ENCODE results near the gene SERAC1.

SERAC1 gene

DNA sequence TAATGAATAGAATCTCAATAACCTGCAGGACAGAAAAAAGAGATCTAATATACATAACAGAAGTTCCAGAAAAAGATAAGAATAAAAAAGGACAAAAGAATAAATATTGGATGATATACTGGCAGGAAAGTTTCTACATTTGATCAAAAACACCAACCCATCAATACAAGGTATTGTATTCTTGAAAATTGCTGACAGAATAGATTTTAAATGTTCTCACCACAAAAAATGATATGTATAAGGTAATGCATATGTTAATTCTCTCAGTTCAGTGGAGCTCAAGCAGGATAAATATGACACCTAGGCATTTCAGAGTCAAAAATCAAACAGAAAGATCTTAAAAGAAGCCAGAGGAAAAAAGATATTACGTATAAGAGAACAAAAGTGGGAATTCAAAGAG, 43.8 kb downstream of the SERAC1 start:
- no peak for DNase-seq (ENCODE audit: low read depth in 4 of 4, low spot score in 1 of 4)

- no peak for DNase-seq (ENCODE audit: low read depth in 4 of 4, low spot score in 1 of 4)
Measured at GRCh38 chr6:158122048-158122447, 46.0 kb downstream of the SERAC1 start.

- no peak for DNase-seq (ENCODE audit: low read depth in 4 of 4, low spot score in 1 of 4)
Measured at GRCh38 chr6:158121335-158121734, 46.7 kb downstream of the SERAC1 start.

DNA sequence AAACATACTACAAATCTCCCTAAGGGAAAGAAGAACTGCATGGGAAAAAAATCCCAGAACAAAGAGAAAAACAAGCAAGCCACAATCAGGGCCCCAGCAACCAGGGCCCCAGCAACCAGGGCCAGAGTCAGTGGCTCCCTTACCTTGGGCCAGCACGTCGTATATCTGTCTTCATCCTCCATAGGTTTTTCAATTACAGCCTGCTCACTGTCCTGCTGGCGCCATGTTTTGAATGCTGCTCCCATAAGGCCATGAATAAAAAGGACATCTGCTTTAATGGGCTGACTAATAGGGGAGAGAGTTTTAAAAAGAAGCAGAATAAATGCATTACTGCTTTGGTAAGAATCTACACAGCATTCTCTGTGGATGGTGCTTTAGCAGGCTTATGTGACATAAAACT, 49.2 kb downstream of the SERAC1 start:
- DNase-seq (ENCODE audit: low read depth in 4 of 4, low spot score in 1 of 4), result no peak

DNA sequence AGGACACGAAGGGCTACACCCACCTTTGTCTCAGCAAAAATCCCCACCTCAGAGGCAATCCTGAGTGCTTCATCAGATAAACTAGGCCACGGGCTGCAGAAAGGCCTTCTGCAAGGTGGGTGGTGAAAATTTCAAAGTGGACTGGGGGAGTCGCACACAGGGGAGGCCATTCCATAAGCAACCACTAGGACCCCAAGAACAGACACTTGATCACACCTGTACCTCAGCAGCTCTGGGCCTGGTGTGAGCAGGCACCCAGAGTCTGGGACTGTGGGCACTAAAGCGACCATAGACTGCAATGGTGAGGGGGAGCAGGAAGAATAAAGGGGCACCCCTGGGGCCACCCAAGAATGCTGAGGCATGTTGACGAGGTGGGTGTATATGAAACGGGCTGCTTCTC, 52.6 kb downstream of the SERAC1 start:
- DNase-seq (ENCODE audit: low read depth in 4 of 4, low spot score in 1 of 4), result no peak

DNA sequence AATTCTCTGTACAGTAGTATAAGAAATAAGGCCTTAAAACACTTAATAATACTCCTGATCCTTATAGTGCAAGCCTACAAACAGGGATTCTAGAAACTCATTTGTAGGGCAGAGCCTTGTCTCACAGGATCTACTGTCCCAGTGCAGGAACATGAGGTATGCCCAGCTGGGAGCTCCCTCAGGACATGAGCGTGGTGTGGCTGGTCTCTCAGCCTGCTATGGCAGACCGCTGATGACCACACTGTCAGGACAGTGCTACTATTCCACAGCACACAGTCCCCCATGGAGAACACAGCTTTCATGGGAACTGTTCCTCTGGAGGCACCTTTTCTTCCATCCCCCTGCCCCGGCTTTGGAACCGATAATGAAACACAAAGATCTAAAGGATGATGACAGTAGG, 53.0 kb downstream of the SERAC1 start:
- DNase-seq (ENCODE audit: low read depth in 4 of 4, low spot score in 1 of 4), result no peak

DNA sequence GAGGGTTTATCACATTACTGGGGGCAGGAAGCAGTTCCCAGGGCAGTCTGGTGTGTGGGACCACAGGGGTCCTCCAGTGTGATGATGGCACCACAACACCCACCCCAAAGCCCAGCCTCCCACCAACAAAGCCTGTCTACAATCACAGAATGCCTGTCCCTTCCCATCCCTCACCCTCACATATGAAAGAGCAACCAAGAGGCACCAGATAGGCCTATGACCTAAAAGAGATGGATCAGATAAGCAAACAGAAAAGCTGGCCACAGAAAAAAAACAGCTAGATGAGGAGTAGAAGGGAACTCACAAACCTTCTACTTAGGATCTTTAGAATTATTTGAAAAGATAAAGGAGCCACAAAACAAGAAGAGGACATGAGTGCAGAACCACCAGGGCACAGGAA, 54.3 kb downstream of the SERAC1 start:
- DNase-seq (ENCODE audit: low read depth in 4 of 4, low spot score in 1 of 4), result no peak

- DNase-seq (ENCODE audit: low read depth in 4 of 4, low spot score in 1 of 4), result no peak
Measured at GRCh38 chr6:158111987-158112386, 56.1 kb downstream of the SERAC1 start.

DNA sequence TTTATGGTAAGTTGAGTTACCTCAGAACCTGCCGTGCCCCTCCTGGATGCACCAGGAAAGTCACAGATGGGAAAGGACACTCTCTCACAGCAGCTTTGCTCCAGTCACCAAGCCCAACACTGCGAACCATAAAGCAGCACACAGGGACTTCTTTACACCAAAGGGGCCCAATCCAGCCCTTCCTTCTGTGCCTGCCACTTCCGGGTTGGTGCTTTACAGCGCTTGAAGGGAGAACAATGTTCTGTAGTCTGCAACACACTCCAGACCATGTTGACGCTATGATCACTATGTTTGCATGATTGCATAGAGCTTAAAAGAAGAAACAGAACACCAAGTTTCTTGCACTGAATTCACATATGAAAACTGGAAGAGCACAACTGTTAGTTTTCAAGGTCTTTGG, 57.1 kb downstream of the SERAC1 start:
- no peak for DNase-seq (ENCODE audit: low read depth in 4 of 4, low spot score in 1 of 4)

GRCh38 chr6:158109748-158110147, 58.3 kb downstream of the SERAC1 start:
- DNase-seq (ENCODE audit: low read depth in 4 of 4, low spot score in 1 of 4), result no peak

GRCh38 chr6:158104696-158105095, 63.4 kb downstream of the SERAC1 start:
- DNase-seq (ENCODE audit: low read depth in 4 of 4, low spot score in 1 of 4), result no peak

GRCh38 chr6:158103228-158103627, 64.8 kb downstream of the SERAC1 start:
- DNase-seq (ENCODE audit: low read depth in 4 of 4, low spot score in 1 of 4), result no peak

DNA sequence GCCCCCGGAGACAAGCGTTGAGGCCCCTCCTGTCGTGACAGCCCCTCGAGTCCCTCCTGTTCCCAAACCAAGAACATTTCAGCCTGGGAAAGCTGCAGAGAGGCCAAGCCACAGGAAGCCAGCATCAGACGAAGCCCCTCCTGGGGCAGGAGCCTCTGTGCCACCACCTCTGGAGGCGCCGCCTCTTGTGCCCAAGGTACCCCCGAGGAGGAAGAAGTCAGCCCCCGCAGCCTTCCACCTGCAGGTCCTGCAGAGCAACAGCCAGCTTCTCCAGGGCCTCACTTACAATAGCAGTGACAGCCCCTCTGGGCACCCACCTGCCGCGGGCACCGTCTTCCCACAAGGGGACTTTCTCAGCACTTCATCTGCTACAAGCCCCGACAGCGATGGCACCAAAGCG, 72.4 kb downstream of the SERAC1 start:
- no peak for DNase-seq (ENCODE audit: low read depth in 4 of 4, low spot score in 1 of 4)

GRCh38 chr6:158095031-158095430, 73.0 kb downstream of the SERAC1 start:
- DNase-seq (ENCODE audit: low read depth in 4 of 4, low spot score in 1 of 4), result no peak

DNA sequence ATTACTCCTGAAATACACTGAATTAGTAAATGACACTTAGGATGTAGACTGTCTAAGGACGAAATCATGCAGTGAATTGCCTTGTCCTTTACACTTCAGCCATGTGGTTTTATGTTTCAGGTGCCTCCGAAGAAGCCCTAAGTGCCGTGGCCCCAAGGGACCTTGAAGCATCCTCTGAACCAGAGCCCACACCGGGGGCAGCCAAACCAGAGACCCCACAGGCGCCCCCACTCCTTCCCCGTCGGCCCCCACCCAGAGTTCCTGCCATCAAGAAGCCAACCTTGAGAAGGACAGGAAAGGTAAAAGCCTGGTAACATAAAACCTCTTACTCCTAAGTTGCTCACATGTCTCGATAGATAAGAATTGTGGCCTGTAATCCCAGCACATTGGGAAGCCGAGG, 75.3 kb downstream of the SERAC1 start:
- no peak for DNase-seq (ENCODE audit: low read depth in 4 of 4, low spot score in 1 of 4)

GRCh38 chr6:158087224-158087867, 80.7 kb downstream of the SERAC1 start:
- DNase-seq (ENCODE audit: low read depth in 4 of 4, low spot score in 1 of 4), result no peak

GRCh38 chr6:158086504-158087223, 81.4 kb downstream of the SERAC1 start:
- DNase-seq (ENCODE audit: low read depth in 4 of 4, low spot score in 1 of 4), result no peak

DNA sequence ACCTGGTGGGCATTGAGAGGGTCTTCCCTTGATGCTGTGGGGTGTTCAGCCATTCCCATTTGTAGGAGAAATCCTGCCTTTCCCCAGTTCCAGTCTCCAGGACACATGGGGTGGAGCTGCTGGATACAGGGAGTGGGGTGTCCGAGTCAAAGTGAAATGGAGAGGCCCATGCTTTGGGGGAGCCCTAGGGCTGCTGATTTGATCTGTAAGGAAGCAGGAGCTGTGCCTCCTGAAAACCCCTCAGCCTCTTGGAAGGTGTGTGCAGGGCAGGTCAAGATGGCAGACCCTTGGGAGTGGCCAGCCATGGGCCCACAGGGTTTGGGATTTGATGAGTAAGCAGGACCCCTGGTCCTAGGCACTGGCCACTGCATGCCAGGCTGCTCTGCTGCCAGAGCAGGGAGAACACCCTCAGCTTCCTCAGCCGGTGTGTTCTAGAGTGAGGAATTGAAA, 82.0 kb downstream of the SERAC1 start:
- DNase-seq (ENCODE audit: low read depth in 4 of 4, low spot score in 1 of 4), result no peak

- DNase-seq (ENCODE audit: low read depth in 4 of 4, low spot score in 1 of 4), result no peak
Measured at GRCh38 chr6:158085261-158086053, 82.6 kb downstream of the SERAC1 start.

- no peak for DNase-seq (ENCODE audit: low read depth in 4 of 4, low spot score in 1 of 4)
Measured at GRCh38 chr6:158083455-158084325, 84.4 kb downstream of the SERAC1 start.

DNA sequence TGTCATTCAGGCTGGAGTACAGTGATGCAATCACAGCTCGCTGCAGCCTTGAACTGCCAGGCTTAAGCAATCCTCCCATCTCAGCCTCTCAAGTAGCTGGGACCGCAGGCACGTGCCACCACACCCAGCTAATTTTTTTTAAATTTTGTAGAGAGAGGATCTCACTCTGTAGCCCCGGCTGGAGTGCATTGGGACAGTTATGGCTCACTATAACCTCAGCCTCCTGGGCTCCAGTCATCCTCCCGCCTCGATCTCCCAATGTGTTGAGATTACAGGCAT, 86.5 kb downstream of the SERAC1 start:
- no peak for DNase-seq (ENCODE audit: low read depth in 4 of 4, low spot score in 1 of 4)

Data from stimulated activated CD4-positive, alpha-beta T cell treated with anti-CD3 and anti-CD28 coated beads, Interleukin-1b, Interleukin-23, amount 100 ng/mL, for 24 hours (primary cell).